Iris pigment epithelial cell (primary cell): ENCODE results near the gene CACFD1.

Experiments used
- DNase-seq: peaks from one replicate; pipeline ENCODE4 v3.0.0-alpha.2; 2011; ENCODE audit warnings: low read depth

CACFD1 gene

GRCh38 chr9:133464638-133465037 is 4.9 kb downstream of the CACFD1 start:
- DNase-seq = no peak

GRCh38 chr9:133465984-133466383 is 6.2 kb downstream of the CACFD1 start:
- DNase-seq = no peak

GRCh38 chr9:133467101-133467500 is 7.3 kb downstream of the CACFD1 start:
- DNase-seq = no peak

GRCh38 chr9:133468374-133468773 is 8.6 kb downstream of the CACFD1 start:
- no peak for DNase-seq

DNA sequence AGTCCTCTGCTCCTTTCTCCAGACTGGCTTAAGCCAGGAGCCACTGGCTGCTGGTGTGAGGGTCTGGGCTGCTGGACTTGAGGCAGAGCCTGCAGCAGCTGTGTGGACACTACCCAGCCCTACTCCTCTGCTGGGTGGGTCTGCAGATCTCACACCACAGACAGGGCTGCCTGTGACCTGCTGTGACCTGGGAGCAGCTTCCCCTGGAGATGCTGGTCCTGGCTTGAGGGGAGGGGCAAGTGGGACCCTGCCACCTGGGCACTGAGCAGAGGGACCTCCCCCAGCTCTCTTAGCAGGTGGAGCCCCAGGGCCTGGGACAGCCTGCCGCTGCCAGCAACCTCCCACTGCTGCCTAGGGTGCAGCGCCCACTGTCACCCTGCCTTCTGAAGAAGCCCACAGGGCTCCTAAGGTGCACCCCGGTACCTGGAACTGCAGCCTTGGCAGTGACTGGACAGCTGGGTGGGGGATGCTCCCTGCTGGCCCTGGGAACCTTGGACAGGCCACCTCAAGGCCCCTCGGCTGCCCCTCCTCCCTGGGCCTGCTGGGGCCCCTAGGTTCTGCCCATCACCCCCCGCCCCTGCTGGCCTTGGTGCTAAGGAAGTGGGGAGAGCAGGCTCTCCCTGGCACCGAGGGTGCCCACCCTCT is 9.1 kb downstream of the CACFD1 start:
- no peak for DNase-seq

DNA sequence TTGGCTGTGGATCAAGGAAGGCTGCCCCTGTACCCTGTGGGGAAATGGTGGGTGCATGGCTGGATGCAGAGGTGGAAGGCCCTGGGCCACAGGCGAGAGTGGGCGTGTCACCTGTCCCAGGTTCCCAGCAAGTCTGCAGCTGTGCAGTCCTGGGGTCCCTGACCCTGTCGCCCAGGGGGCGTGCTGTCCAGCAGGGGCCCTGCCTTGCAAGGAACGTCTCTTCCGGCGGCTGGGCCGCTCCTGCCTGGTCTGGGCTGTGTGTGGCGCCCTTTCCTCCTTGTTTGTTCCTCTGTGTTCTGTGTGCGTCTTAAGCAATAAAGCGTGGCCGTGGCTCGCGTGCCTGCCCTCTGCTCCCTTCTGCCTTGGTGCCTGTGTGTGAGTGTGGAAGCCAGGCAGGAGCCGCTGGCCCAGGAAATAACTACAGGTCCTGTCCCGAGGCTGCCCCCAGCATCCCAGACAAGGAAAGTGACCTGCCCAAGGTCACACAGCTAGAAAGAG is 10.7 kb downstream of the CACFD1 start:
- no peak for DNase-seq

GRCh38 chr9:133470988-133471387 is 11.2 kb downstream of the CACFD1 start:
- no peak for DNase-seq

DNA sequence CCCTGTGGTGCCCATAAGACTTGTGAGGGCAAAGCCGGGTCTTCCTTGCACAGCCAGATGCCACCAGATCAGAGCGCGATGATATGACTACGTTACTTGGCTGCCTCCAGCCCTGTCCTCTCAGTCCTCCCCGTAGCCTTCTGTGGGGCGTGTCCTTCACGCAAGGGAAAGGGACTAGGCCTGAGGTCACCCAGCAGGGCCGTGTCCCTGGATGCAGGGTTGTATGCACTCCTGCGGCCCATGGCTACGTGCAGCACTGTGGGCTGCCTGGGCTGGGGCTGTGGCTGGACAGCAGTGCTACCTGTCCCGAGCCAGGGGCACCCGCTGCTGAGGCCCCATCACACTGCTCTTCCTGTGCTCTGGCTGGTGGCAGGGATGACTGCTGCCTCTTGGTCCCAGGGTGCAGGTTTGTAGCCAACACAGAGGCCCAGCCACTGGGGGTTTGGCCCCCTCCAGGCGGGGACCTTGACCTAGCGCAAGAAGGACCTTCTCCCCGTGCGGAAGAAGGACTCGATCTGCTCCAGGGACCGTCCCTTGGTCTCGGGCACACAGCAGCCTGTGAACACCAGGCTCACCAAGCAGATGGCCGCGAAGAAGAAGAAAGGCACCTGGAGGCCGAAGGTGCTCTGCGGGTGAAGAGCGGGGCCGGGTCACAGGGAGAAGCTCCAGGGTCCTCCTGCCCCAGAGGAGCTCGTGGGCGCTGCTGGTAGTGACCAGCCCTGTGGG is 11.9 kb downstream of the CACFD1 start:
- DNase-seq = no peak

GRCh38 chr9:133472277-133472645 is 12.5 kb downstream of the CACFD1 start:
- DNase-seq = no peak

DNA sequence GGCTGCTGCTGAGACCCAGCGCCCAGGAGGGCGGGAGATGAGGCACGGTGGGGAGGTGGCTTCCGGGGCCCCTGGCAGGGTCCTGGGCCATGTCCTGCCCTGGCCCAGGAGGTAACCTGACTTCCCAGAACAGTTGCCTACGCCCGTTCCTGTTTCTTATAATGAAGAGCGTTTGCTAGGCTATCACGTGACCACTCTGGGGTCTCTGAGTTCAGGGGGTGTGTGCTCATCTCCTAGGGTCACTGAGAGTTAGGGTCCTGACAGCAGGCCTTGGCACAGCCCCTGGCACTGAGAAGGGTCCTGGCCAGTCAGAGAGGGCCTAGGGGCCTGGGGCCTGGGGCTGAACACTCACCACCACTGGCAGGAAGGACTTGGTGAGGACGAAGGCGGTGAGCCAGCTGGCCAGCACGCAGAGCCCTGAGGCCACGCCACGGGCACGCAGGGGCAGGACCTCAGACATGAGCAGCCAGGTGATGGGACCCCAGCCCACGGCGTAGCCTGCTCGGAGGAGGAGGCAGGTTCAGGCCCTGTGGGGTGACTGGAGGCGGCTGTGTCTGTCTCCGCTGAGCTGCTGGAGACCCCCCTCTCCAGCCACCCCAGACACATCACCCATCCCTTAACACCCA is 13.1 kb downstream of the CACFD1 start:
- no peak for DNase-seq

DNA sequence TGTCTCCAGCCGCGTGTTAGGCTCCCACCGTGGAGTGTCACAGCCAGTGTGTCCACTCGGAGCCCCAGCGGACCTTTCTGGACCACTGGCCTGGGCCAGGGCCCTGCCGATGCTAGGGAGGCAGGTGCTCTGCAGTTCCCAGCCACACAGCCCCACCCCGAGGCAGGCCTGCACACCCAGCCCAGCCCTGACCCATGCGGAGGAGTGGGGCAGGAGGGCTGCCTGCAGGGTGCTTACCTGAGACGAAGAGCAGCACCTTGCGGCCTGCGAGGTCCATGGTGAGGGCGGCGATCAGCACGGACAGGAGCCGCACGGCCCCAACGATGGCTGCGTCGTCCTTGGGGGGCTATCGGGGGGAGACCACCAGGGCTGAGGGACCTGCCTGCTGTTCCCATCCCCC is 14.0 kb downstream of the CACFD1 start:
- DNase-seq = no peak

DNA sequence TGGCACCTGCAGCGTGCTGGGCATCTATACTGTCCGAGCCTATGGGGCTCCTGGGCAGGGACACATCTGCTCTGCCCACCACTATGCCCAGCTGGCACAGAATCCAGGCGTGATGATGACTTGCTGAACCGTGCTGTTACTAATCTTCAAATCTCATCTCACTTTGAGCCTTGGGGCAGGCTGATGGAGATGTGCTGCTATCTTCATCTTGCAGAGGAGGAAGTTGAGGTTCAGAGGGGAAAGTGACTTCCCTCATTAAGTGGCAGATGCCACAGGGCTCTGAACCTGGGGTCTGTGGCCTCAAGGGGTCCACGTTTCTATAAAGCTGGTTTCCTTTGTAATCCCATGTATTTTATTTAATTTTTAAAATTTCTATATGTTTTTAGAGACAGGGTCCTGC is 14.4 kb downstream of the CACFD1 start:
- DNase-seq = no peak

GRCh38 chr9:133474853-133475252 is 15.1 kb downstream of the CACFD1 start:
- no peak for DNase-seq

- DNase-seq = no peak
Measured at GRCh38 chr9:133475292-133476012, 15.7 kb downstream of the CACFD1 start.

DNA sequence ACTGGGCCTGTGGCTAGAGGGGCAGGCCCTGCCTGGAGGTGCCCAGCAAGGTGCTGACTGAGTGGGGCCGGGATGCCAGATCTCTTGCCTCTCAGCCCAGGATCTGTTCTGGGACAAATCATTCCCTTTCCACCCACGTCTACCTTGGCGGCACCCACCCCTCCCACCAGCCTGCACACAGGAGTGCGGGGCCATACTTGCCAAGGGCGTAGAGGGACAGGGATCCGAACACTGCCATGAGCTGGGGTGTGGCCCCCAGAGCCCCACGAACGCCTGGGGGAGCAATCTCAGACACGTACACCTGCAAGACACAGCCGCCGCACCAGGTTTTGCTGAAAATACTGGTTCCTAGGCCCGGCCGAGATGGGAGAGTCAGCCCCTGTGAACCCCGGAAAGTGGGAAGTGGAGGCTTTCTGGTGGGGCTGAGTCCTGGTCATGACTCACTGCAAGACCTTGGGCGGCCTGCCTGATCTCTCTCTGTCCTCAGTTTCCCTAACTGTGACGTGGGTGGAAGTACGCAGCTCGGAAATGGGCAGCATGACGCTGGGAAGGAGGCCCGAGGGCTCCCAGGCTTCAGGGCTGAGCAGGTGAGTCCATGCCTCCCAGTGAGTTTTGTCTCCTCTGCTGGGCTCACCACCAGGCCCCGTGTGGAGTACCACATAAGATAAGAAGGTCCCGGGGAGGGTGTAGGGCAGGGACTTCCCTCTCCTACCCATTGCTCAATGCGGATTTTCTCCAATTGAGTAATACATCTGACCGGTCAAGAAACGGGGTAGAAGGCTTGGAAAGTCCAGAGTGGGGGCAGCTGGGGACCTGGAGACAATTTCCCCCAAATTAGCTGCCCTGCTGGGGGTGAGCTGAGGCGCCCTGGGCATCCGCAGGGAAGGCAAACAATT is 16.5 kb downstream of the CACFD1 start:
- DNase-seq = peak; percentile 88

- DNase-seq = no peak
Measured at GRCh38 chr9:133476941-133477340, 17.2 kb downstream of the CACFD1 start.

GRCh38 chr9:133477461-133477860 is 17.7 kb downstream of the CACFD1 start:
- DNase-seq = no peak

DNA sequence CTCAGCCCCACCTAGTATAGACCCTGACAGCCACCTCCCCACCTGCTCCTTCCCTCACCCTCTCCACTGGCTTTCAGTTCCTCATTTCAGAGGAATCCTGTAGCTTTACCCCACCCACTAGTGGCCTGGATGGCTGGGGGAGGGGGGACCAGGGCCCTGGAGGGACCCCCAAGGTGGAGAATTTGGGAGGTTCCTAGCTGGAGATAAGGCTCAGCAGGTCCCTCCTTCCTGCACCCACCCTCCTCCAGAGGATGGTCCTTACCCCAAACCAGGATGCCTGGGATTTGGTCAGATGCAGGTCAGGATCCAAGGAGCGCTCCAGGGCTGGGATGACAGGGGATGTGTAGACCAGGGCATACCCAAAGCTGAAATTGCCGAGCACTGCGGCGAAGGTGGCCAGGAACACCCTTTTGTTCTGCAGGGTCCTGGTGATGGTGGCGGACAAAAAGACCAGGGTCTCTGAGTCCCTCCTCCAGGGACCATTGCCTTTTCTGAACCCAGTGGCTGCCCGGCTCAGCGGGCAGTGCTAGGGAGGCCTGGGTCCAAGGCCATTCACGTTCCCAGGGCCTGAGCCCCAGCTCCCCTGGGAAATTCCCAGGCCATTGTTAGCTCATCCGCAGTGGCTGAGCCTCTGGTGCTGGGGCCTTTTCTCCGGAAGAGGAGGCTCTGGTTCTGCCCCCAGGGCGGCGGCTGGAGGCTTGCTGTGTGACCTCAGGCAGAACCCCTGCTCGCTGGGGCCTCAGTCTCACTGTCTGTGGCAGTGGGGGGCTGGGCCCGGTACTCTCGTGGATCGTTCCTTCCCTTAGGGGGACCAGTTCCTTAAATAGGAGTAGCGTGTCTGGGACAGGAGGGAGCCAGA is 18.4 kb downstream of the CACFD1 start:
- peak; percentile 63 for DNase-seq

DNA sequence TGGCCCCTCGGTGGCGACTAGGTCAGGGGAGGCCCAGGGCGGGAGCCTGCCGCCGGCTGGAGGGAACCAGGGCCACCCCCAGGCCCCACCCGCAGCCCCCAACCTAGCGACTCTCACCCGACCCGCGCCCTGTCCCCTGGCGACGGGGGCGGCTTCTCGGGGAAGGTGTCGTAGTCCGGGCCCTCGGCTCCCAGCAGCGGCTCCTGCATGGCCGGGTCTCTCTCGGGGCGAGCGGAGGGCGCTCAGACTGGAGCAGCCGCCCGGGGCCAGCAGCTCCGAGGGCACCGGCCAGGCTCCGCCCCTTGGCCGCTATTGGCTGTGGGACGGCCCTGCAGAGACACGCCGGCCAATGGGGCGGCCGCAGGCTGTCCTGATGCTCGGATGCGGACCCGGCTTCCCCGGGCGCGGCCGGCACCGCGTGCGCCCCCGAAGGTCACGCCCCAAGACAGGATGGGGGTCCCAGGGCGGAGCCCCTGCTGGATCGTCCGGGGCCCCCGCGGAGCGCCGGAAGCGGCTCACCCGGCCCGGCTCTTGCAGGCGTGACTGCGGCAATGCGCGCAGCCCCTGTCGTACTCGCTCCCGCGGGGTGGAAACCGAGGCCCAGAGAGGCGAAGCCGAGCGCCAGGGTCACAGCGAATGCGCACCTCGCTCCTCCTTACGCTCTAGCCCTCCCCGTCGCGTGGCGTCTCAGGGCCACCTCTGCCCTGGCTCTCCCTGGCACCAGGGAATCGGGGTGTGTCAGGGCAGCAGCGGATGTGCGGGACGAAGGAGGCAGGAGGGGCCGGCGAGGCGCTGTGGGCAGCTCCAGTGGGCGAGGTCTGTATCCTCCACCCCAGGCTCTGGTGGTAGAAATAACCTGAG is 19.3 kb downstream of the CACFD1 start, which contains the start of gene SLC2A6:
Gene SLC2A6, minus strand, starts transcription at position 249 of the 861 bp plus-strand sequence. Its CDS starts 40 bp downstream, at position 209.
- DNase-seq = peak; percentile 83
